HG03095 (cell line): Measurements from ENCODE around the gene COG4.
"Not testable (repeated sequence)": the region's sequence is repeated elsewhere in the genome, so short reads cannot be mapped to it uniquely, and the experiment has no call there.

Experiments
- ATAC-seq: cut with Tn5 transposase; IDR thresholded peaks from one replicate; pipeline ENCODE4 v1.9.1; 2021; ENCODE audit warnings: moderate library complexity; ENCODE audit not compliant: unreplicated experiment

Gene COG4

GRCh38 chr16:70527315-70527996 lies 4.1 kb upstream of the COG4 start:
- ATAC-seq = no peak

- ATAC-seq = no peak
Measured at GRCh38 chr16:70526403-70526802, 3.0 kb upstream of the COG4 start.

GRCh38 chr16:70524399-70524825 lies 1.1 kb upstream of the COG4 start:
- ATAC-seq = not testable (repeated sequence)

- ATAC-seq = peak; percentile 48
Measured at GRCh38 chr16:70523743-70524398, 517 bp upstream of the COG4 start, which contains the start of gene SF3B3. TSS of gene SF3B3 (plus strand) at chr16:70523816. CDS start at chr16:70526657, 2,841 bp downstream.

- no peak for ATAC-seq
Measured at GRCh38 chr16:70522216-70523075, 908 bp downstream of the COG4 start.

- ATAC-seq = no peak
Measured at GRCh38 chr16:70520612-70521297, 2.6 kb downstream of the COG4 start.

GRCh38 chr16:70512456-70512855 lies 10.9 kb downstream of the COG4 start:
- no peak for ATAC-seq

- ATAC-seq = no peak
Measured at GRCh38 chr16:70511833-70512232, 11.5 kb downstream of the COG4 start.

GRCh38 chr16:70510216-70510615 lies 13.1 kb downstream of the COG4 start:
- ATAC-seq = no peak

GRCh38 chr16:70508752-70509151 lies 14.6 kb downstream of the COG4 start:
- no peak for ATAC-seq

- no peak for ATAC-seq
Measured at GRCh38 chr16:70496513-70496912, 26.8 kb downstream of the COG4 start.

- no peak for ATAC-seq
Measured at GRCh38 chr16:70495425-70496182, 27.8 kb downstream of the COG4 start.

GRCh38 chr16:70494777-70495176 lies 28.6 kb downstream of the COG4 start:
- no peak for ATAC-seq

- ATAC-seq = no peak
Measured at GRCh38 chr16:70494202-70494770, 29.1 kb downstream of the COG4 start.

GRCh38 chr16:70493802-70494201 lies 29.6 kb downstream of the COG4 start:
- ATAC-seq = no peak

- ATAC-seq = no peak
Measured at GRCh38 chr16:70490261-70490660, 33.1 kb downstream of the COG4 start.

GRCh38 chr16:70484867-70485266 lies 38.5 kb downstream of the COG4 start:
- ATAC-seq = no peak

- ATAC-seq = peak; percentile 56
Measured at GRCh38 chr16:70483426-70483825, 39.9 kb downstream of the COG4 start.

- no peak for ATAC-seq
Measured at GRCh38 chr16:70482624-70483023, 40.7 kb downstream of the COG4 start.
